KOPT-K1 (cell line): ENCODE measurements around the gene DKKL1.

Source experiments
- H3K27ac ChIP-seq: fragments of 200-600 bp; sonication (generic); 2 replicates; pipeline ENCODE4 v1.5.1; 2016; ENCODE audit warnings: antibody characterized with exemption, mild to moderate bottlenecking, low read depth, low read length; ENCODE audit not compliant: poor library complexity, severe bottlenecking
- H3K36me3 ChIP-seq: fragments of 200-600 bp; sonication (generic); 2 replicates; pipeline ENCODE4 v1.5.1; 2017; ENCODE audit warnings: antibody characterized with exemption, mild to moderate bottlenecking, low read length, moderate library complexity; ENCODE audit not compliant: insufficient read depth
- H3K9me3 ChIP-seq: fragments of 200-600 bp; sonication (generic); 2 replicates; pipeline ENCODE4 v1.5.1; 2017; ENCODE audit warnings: antibody characterized with exemption, low read length, mild to moderate bottlenecking; ENCODE audit not compliant: insufficient read depth, poor library complexity, severe bottlenecking

The DKKL1 gene

DNA sequence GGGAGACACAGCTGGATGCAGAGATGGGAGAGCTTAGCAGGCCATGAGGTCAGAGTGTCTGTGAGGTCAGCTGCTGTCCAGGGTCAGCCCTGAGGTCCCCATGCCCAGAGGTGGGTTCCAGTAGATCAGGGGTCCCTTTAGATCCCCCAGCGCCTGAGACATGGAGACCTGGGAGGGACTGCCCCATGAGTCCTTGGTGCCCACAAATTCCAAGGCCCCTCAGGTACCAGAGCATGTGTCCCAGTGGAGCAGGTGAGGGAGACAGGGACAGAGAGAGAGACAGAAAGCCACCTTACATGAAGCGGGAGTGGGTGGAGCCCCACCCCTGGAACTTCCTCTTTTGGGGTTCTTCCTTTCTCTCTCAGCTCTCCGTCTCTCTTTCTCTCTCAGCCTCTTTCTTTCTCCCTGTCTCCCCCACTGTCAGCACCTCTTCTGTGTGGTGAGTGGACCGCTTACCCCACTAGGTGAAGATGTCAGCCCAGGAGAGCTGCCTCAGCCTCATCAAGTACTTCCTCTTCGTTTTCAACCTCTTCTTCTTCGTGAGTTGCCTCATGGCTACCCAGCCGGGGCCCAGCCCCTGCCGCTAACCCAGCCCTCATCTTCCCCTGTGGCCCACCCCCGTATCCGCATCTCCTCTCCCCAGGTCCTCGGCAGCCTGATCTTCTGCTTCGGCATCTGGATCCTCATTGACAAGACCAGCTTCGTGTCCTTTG, 28.4 kb upstream of the DKKL1 start, which contains the start of gene CD37:
Gene CD37, plus strand, starts transcription at position 336 of the 713 bp plus-strand sequence. Its CDS starts 135 bp downstream, at position 471.
- Histone ChIP-seq H3K27ac (peak within 1 kb of the TSS; percentile 75), H3K36me3 (peaks cover 7% of the 10 kb centered on the region; the same call in 1 of the 2 replicates), H3K9me3 (no peaks in the 10 kb centered on the region)

DNA sequence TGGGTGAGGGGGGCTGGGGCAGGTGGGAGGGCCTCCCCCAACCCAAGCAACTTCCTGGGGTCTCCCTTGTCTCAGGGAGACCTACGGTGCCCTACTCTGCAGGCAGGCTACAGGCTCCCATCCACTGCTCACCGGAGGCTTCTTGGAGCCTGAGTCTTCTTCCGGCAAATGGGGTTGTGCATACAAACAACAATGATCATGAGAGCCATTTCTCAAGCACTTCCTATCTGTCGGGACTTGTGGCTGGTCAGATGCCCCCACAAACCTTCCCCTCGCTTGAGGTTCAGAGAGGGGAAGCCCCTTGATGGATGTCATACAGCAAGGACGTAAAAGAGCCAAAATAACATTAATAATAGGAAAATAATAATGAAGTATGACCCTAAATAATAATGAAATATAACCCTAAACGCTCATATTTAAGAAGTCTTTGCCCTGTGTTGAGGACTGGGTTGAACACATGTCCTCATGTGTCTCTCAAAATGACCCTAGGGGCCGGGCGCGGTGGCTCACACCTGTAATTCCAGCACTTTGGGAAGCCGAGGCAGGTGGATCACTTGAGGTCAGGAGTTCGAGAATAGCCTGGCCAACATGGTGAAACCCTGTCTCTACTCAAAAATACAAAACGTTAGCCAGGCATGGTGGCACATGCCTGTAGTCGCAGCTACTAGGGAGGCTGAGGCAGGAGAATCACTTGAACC, 27.7 kb upstream of the DKKL1 start:
- H3K27ac ChIP-seq, result peak overlapping the region; percentile 75
- peaks cover 3% of the 10 kb centered on the region; the same call in 1 of the 2 replicates for H3K36me3 ChIP-seq
- no peaks in the 10 kb centered on the region for H3K9me3 ChIP-seq

DNA sequence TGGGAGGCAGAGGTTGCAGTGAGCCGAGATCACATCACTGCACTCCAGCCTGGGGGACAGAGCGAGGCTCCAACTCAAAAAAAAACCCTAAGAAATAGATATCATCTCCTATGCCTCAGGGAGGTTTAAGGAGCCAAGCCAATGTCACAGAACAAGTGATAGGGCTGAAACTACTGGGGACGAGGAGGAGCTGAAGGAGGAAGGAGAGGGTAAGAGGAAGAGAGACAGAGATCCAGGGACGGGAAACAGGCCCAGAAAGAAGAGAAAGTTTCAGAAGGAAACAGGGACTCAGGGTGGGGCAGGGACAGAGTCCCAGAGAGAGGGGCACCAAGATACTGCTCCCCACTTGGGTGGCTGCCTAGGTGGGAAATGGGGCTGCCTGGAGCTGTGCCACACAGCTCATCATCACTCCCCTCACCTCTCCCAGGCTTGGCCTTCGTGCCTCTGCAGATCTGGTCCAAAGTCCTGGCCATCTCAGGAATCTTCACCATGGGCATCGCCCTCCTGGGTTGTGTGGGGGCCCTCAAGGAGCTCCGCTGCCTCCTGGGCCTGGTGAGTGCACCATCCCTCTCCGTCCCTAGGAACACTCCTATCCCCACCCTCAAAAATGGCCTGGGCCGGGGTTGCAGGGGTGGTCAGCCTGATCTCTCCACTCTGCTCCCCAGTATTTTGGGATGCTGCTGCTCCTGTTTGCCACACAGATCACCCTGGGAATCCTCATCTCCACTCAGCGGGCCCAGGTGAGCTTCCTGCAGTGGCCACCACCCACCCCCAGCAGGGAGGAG, 27.0 kb upstream of the DKKL1 start:
- Histone ChIP-seq H3K27ac (no peak overlapping the region), H3K9me3 (no peaks in the 10 kb centered on the region), H3K36me3 (peaks cover 3% of the 10 kb centered on the region; the same call in 1 of the 2 replicates)

DNA sequence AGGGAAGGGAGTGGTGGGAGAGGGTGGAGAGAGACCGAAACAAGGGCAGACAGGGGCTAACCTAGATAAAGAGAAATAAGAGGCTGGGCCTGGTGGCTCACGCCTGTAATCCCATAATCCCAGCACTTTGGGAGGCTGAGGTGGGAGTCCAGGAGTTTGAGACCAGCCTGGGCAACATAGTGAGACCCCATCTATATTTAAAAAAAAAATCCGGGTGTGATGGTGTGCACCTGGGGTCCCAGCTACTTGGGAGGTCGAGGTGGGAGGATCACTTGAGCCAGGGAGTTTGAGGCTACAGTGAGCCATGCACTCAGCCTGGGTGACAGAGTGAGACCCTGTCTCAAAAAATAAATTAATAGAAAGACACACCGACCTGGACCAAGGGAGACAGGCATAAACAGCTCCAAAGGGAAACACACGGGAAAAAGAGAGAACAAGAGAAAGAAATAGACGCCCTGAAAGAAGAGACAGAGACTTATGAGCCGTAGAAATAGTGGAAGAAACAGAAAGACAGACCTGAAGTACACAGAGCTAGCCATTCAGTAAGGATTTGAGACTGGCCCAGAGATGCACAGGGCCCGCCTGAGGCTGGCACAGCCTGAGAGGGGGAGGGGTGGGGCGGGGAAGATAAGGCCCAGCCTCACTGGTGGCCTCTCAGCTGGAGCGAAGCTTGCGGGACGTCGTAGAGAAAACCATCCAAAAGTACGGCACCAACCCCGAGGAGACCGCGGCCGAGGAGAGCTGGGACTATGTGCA, 26.2 kb upstream of the DKKL1 start:
- Histone ChIP-seq H3K9me3 (no peaks in the 10 kb centered on the region), H3K27ac (no peak overlapping the region), H3K36me3 (peaks cover 3% of the 10 kb centered on the region; the same call in 1 of the 2 replicates)

DNA sequence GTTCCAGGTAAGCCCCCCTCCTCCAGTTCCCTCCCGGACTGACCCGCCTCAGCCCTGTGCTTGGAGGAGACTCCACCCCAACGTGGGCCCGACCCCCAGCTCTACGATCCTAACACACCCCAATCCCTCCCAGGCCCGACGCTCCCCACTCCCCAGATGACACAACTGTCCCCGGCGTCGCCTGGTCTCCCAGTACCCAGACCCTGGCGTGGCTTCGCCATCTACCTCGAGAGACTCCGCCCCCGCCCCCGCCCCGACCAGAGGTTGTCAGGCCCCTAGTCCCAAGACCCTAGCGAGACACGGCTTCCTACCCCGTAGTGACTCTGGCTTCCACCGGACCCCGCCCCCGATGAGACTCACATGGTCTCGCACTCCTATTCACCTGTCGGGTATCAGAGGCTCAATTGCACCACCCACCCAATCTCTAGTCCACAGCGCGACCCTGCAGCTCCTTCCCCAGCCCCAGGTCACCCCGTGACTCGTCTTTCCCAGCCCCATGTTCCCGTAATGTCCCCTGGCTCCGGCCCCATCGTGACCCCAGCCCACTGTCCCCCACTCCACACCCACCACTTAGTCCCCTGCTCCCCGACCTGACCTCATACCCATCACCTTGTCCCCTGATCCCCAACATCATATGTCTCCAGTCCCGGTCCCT, 25.5 kb upstream of the DKKL1 start:
- H3K9me3 ChIP-seq, result no peaks in the 10 kb centered on the region
- H3K36me3 ChIP-seq, result peaks cover 3% of the 10 kb centered on the region; the same call in 1 of the 2 replicates
- H3K27ac ChIP-seq, result no peak overlapping the region

DNA sequence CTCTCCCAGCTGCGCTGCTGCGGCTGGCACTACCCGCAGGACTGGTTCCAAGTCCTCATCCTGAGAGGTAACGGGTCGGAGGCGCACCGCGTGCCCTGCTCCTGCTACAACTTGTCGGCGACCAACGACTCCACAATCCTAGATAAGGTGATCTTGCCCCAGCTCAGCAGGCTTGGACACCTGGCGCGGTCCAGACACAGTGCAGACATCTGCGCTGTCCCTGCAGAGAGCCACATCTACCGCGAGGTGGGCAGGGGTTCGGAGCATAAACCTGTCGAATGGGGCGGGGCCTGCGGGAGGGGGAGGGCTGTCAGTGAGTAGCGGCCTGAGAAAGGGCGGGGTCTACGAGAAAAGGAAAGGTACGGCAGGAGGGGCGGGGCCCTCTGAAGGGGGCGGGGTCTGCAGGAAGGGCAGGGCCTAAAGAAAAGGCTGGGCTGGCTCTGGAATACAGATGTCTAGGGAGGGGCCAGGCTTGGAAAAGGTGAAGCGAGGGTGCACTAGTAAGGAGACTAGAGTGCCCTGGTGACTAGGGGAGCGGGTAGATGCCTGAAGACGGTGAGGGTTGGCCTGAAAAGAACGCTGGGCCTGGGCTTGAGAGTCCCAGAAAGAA, 24.9 kb upstream of the DKKL1 start:
- no peak overlapping the region for H3K27ac ChIP-seq
- peaks cover 3% of the 10 kb centered on the region; the same call in 1 of the 2 replicates for H3K36me3 ChIP-seq
- H3K9me3 ChIP-seq, result no peaks in the 10 kb centered on the region

DNA sequence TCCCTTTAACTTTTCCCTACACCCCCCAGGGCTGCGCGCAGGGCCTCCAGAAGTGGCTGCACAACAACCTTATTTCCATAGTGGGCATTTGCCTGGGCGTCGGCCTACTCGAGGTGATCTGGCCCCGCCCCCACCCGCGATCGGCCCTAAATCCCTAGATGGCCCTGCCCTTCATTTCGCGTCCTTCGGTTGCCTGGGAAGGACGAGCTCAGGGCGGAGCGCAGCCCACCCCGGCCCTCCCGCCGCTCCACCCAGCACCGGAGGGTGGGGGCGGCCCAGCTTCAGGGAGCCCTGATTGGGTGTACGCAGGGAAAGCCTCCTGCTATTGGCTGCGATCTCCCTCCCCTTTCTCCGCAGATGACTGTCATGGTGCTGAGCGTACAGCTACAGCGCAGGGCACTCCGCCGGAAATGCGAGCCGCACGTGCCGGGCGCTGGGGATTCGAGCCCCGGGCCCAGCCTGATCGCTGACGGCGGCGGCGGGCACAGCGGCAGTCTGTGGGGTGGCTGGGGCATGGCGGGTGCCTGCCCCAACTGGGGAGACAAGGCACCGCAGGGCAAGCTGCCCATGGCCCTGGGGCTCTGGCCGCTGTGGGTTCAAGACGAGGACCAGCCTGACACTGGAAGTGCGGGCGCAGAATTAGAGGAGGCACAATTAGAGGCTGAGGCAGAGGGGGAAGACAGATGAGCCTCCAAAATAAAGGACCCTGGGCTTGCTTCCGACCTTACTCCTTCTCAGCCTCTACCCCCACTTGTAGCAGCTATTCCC, 24.2 kb upstream of the DKKL1 start:
- H3K27ac ChIP-seq, result no peak overlapping the region
- peaks cover 3% of the 10 kb centered on the region; the same call in 1 of the 2 replicates for H3K36me3 ChIP-seq
- no peaks in the 10 kb centered on the region for H3K9me3 ChIP-seq

DNA sequence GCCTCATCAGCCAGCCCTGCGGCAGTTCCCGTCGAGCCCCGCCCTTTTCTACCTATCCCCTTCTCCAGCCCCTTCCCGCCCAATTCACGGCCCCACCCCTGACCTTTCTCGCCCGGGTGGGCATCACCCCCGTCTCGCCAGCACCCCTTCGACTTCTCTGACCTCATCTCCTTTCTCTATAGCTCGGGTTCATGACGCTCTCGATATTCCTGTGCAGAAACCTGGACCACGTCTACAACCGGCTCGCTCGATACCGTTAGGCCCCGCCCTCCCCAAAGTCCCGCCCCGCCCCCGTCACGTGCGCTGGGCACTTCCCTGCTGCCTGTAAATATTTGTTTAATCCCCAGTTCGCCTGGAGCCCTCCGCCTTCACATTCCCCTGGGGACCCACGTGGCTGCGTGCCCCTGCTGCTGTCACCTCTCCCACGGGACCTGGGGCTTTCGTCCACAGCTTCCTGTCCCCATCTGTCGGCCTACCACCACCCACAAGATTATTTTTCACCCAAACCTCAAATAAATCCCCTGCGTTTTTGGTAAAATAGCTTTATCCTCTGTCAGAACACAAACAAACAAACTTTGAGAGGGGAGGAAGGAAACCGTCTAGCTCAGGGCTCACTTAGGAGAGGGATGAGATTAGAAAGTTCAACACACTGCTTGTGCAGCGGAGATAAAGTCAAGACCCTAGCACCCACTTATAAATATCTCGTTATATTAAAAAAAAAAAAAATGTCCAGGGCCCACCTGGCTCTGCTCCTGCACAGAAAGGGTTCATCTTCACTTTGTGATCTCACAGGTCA, 23.4 kb upstream of the DKKL1 start:
- Histone ChIP-seq H3K27ac (no peak overlapping the region), H3K36me3 (peaks cover 3% of the 10 kb centered on the region; the same call in 1 of the 2 replicates), H3K9me3 (no peaks in the 10 kb centered on the region)

DNA sequence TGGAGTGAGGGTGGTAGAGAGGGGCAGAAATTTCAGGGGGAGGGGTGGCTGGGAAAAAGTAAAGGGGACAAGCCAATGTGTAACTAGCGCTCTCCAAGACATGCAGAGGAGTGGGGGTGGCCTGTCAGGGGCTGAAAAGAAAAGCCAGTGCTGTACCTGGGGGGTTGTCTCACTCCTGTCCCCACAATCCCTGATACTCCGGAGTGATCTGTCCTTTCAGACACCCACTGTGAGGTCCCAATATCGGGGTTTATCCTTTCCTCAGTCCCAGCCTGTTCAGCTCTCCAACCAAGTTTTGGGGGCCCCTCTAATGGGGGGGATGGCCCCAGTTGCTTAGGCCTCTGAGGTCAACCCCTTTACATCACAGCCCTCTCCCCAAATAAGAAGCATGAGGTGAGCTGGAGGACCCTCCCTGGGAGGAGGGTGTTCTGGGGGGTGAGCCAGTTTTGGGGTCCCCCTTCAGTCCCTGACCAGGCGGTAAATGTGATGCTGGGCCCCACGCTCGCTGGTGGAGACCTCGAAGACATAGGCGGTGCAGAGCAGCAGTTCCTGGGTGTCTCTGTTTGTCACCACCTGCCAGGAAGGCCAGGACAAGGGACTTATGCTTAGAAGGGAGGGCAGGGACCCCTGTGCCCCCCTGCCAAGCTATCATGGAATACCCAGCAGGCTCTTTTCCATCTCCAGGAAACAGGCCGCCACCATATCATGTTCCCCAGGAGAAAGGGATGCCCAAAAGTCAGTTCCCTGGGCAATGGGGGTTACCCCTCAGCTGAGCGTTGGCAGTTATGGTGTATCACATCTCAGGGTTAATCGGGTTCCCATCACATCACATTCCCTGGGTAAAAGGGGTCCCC, 22.6 kb upstream of the DKKL1 start:
- H3K9me3 ChIP-seq, result no peaks in the 10 kb centered on the region
- no peak overlapping the region for H3K27ac ChIP-seq
- peaks cover 3% of the 10 kb centered on the region; the same call in 1 of the 2 replicates for H3K36me3 ChIP-seq

DNA sequence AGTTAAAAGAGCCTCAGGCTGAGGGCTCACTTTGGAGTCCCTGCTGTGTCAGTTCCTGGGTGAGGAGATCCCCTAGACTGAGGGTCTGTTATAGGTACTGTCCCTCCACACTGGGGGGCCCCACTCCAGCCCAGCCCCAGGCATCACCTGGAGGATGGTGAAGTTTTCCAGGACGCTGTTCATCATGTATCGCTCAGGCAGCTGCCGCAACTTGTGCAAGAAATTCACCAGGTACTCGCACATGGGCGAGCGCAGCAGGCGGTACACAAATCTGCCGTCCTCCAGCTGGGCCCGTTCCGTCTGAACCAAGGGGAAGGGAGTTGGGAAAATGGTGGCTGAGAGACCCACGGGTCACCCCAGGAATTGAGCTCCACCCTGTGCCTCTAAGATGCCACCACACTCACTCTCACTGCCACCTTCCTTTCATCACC, 21.4 kb upstream of the DKKL1 start:
- Histone ChIP-seq H3K27ac (no peak overlapping the region), H3K36me3 (peaks cover 3% of the 10 kb centered on the region; the same call in 1 of the 2 replicates), H3K9me3 (no peaks in the 10 kb centered on the region)

DNA sequence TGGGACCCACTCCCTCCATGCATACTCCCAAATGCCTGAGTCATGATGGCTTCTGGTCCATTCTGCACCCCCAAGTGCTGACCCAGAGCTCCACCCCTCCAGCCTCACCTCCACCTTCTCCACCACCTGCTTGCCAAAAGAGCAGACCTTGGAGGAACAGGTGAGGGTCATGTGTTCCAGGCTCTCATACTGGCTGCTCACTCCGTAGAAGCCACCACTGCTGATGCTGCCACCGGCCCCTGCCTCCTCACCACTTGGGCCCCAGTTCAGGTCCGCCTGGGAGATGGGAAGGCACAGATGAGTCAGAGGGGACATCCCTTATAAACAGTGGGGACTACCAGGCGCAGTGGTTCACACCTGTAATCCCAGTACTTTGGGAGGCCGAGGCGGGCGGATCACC, 20.6 kb upstream of the DKKL1 start:
- Histone ChIP-seq H3K36me3 (peaks cover 3% of the 10 kb centered on the region; the same call in 1 of the 2 replicates), H3K27ac (no peak overlapping the region), H3K9me3 (no peaks in the 10 kb centered on the region)
